ENCODE data around the gene TTLL13.

The TTLL13 gene

DNA sequence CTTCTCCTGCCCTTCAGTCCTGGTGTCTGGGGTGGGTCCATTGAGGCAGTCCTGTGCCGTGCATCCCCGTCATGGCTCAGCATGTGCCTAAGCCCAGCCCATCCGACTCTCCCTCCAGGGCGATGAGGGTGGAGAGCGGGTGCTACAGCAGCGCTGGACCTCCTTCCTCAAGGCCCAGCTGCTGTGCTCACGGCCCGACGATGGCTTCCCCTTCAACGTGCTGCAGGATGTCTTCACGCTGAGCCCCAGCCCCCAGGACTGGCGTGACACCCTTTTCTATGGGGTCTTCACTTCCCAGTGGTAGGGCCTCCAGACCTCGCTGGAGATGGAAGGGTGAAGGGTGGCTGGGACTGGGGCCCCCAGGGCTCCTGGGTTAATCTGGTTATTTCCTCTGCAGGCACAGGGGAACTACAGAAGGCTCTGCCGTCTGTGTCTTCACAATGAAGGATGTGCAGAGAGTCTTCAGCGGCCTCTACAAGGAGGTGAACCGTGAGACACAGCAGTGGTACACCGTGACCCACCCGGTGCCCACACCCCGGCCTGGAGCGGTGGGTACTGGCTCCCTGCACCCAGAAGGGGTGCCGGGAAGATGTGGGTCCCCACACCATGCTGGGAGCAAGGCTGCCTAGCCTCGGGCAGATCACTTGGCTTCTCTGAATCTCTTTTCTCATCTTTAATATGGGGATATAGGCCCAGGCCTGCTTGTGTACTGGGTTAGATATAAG is 25.8 kb upstream of the TTLL13 start:
- peaks cover 9% of the 10 kb centered on the region for H3K36me3 ChIP-seq (replicated peaks; ENCODE audit: low read depth, low read length)
- no peak overlapping the region for H3K27ac ChIP-seq (ENCODE audit: low read length)
- H3K9ac ChIP-seq (ENCODE audit: low read length): no peak overlapping the region

DNA sequence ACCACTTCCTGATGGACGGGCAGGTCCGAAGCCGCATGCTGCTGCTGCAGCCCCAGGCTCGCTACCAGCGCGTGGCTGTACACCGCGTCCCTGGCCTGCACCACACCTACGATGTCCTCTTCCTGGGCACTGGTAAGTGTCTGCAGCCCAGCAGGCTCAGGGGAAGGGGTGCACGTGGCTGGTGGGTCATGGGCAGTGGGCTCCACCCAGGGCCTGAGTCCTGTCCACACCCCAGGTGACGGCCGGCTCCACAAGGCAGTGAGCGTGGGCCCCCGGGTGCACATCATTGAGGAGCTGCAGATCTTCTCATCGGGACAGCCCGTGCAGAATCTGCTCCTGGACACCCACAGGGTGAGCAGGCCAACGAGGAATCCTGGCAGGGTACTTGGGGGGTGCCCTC is 24.3 kb upstream of the TTLL13 start:
- Histone ChIP-seq H3K4me1 (ENCODE audit: low read length) (no peaks in the 10 kb centered on the region), H3K27ac (ENCODE audit: low read length) (no peak overlapping the region), H3K79me2 (ENCODE audit: low read length) (no peaks in the 10 kb centered on the region), H3K27me3 (ENCODE audit: low read depth, low read length) (no peaks in the 10 kb centered on the region), H3K4me3 (ENCODE audit: low read length) (no peak overlapping the region), H3K36me3 (replicated peaks; ENCODE audit: low read depth, low read length) (peaks cover 19% of the 10 kb centered on the region), H3K9ac (ENCODE audit: low read length) (no peak overlapping the region), H4K20me1 (ENCODE audit: insufficient read depth, low read length) (no peaks in the 10 kb centered on the region), H3K4me2 (ENCODE audit: low read length) (no peak overlapping the region), H3K9me3 (ENCODE audit: insufficient read depth, low read length) (no peaks in the 10 kb centered on the region), H2AFZ (ENCODE audit: low read depth, low read length) (no peak overlapping the region)
- TF ChIP-seq EZH2phosphoT487 (IDR thresholded peaks at IDR 0.05; ENCODE audit: low read depth): no peak
- TF ChIP-seq, protein P1, sequence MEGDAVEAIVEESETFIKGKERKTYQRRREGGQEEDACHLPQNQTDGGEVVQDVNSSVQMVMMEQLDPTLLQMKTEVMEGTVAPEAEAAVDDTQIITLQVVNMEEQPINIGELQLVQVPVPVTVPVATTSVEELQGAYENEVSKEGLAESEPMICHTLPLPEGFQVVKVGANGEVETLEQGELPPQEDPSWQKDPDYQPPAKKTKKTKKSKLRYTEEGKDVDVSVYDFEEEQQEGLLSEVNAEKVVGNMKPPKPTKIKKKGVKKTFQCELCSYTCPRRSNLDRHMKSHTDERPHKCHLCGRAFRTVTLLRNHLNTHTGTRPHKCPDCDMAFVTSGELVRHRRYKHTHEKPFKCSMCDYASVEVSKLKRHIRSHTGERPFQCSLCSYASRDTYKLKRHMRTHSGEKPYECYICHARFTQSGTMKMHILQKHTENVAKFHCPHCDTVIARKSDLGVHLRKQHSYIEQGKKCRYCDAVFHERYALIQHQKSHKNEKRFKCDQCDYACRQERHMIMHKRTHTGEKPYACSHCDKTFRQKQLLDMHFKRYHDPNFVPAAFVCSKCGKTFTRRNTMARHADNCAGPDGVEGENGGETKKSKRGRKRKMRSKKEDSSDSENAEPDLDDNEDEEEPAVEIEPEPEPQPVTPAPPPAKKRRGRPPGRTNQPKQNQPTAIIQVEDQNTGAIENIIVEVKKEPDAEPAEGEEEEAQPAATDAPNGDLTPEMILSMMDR (IDR thresholded peaks at IDR 0.05; ENCODE audit: low read depth, low read length): no peak

More for the DNA sequence above, 25.8 kb upstream of the TTLL13 start:
- H3K4me2 ChIP-seq (ENCODE audit: low read length): no peak overlapping the region
- H2AFZ ChIP-seq (ENCODE audit: low read depth, low read length): no peak overlapping the region
- H3K4me1 ChIP-seq (ENCODE audit: low read length): no peaks in the 10 kb centered on the region
- no peak overlapping the region for H3K4me3 ChIP-seq (ENCODE audit: low read length)
- H3K79me2 ChIP-seq (ENCODE audit: low read length): no peaks in the 10 kb centered on the region
- no peaks in the 10 kb centered on the region for H3K27me3 ChIP-seq (ENCODE audit: low read depth, low read length)
- no peaks in the 10 kb centered on the region for H3K9me3 ChIP-seq (ENCODE audit: insufficient read depth, low read length)
- TF ChIP-seq EZH2phosphoT487 (IDR thresholded peaks at IDR 0.05; ENCODE audit: low read depth): no peak
- TF ChIP-seq, protein P1 (IDR thresholded peaks at IDR 0.05; ENCODE audit: low read depth, low read length): no peak
- no peaks in the 10 kb centered on the region for H4K20me1 ChIP-seq (ENCODE audit: insufficient read depth, low read length)

DNA sequence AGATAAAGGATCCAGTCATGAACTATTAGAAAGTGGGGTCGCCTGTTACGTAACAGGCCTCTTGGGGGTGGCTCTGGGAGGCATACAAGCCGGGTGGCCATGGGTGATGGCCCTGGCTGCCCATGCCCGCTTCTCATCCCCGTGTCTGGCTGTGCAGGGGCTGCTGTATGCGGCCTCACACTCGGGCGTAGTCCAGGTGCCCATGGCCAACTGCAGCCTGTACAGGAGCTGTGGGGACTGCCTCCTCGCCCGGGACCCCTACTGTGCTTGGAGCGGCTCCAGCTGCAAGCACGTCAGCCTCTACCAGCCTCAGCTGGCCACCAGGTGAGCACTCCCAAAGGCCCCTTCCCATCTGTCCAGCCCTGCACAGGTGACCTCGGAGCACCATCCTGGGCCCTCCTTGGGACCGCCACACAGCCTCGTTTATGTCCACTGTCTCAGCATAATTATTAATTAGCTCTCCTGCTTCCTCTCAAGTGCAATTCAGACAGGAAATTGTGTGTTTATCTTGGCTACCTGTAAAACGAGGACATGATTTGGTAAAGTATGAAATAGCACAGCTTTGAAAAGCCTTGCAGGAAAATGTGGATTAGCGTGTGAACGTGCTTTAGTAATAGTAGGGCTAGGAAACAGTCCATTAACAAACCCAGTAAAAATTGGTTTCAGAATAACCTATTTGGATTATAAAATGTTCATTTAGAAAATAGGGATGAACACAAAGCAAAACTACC is 23.7 kb upstream of the TTLL13 start:
- TF ChIP-seq, protein P1 (IDR thresholded peaks at IDR 0.05; ENCODE audit: low read depth, low read length): no peak
- TF ChIP-seq EZH2phosphoT487 (IDR thresholded peaks at IDR 0.05; ENCODE audit: low read depth): no peak
- Histone ChIP-seq H3K27me3 (ENCODE audit: low read depth, low read length) (no peaks in the 10 kb centered on the region), H4K20me1 (ENCODE audit: insufficient read depth, low read length) (no peaks in the 10 kb centered on the region), H3K27ac (ENCODE audit: low read length) (no peak overlapping the region), H3K9me3 (ENCODE audit: insufficient read depth, low read length) (no peaks in the 10 kb centered on the region), H3K36me3 (replicated peaks; ENCODE audit: low read depth, low read length) (peaks cover 19% of the 10 kb centered on the region), H3K4me3 (ENCODE audit: low read length) (no peak overlapping the region), H3K79me2 (ENCODE audit: low read length) (no peaks in the 10 kb centered on the region), H3K4me2 (ENCODE audit: low read length) (no peak overlapping the region), H3K9ac (ENCODE audit: low read length) (no peak overlapping the region), H2AFZ (ENCODE audit: low read depth, low read length) (no peak overlapping the region), H3K4me1 (ENCODE audit: low read length) (no peaks in the 10 kb centered on the region)

DNA sequence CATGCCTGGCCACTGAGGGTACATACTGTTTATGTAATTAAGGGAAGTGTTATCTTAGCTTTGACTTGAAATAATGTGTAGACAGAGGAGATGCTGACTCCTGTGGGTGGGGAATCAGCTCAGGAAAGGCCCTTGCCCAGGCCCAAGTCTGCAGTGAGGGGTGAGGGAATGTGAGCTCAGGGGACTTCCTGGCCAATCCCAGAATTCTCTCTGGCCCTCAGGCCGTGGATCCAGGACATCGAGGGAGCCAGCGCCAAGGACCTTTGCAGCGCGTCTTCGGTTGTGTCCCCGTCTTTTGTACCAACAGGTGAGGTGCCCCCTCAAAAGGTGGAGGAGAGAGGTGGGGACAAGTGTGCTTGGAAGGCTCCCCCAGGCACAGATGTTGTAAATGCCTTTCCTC is 22.0 kb upstream of the TTLL13 start:
- H4K20me1 ChIP-seq (ENCODE audit: insufficient read depth, low read length): no peaks in the 10 kb centered on the region; the same call in 1 of the 2 replicates
- H3K36me3 ChIP-seq (replicated peaks; ENCODE audit: low read depth, low read length): peaks cover 24% of the 10 kb centered on the region
- no peak for TF ChIP-seq EZH2phosphoT487 (IDR thresholded peaks at IDR 0.05; ENCODE audit: low read depth)
- TF ChIP-seq, protein P1 (IDR thresholded peaks at IDR 0.05; ENCODE audit: low read depth, low read length): no peak
- no peaks in the 10 kb centered on the region for H3K9me3 ChIP-seq (ENCODE audit: insufficient read depth, low read length)
- no peak overlapping the region for H3K27ac ChIP-seq (ENCODE audit: low read length)
- H3K79me2 ChIP-seq (ENCODE audit: low read length): no peaks in the 10 kb centered on the region
- H3K4me3 ChIP-seq (ENCODE audit: low read length): no peak overlapping the region
- no peak overlapping the region for H3K9ac ChIP-seq (ENCODE audit: low read length)
- H3K4me2 ChIP-seq (ENCODE audit: low read length): no peak overlapping the region
- no peaks in the 10 kb centered on the region for H3K4me1 ChIP-seq (ENCODE audit: low read length)
- H2AFZ ChIP-seq (ENCODE audit: low read depth, low read length): no peak overlapping the region
- no peaks in the 10 kb centered on the region for H3K27me3 ChIP-seq (ENCODE audit: low read depth, low read length)

All from OCI-LY3 (cell line).